ENCODE results near the gene SMYD1.

The SMYD1 gene

DNA sequence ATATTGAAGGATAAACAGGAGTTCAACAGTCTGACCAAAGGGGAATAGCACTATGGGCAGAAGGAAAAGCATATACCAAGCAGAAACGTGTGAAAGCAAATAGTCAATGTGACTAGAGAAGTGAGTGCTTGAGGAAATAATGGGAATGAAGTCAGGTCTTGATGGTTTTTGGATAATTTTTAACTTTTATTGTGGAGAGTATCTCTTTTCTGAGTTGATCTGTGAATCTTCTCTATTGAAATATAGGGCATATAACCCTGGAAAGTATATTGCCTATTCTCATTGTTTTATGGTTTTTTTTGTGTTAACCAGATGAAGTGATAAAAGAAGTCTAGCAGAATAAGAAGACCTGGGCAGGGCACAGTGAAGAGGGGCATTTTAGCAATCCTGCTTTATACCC, 76.6 kb downstream of the SMYD1 start:
- Histone ChIP-seq H2AFZ (ENCODE audit: low read length, unreplicated experiment) (no peak overlapping the region), H3K27ac (ENCODE audit: low read depth, low read length) (no peak overlapping the region), H3K4me3 (ENCODE audit: low read depth, low read length) (no peak overlapping the region), H3K36me3 (ENCODE audit: insufficient read depth, low read length) (no peaks in the 10 kb centered on the region), H3K4me1 (ENCODE audit: control insufficient read depth, insufficient read depth, low read length, unreplicated experiment) (no peaks in the 10 kb centered on the region), H3K79me2 (ENCODE audit: control insufficient read depth, insufficient read depth, low read length, unreplicated experiment) (no peaks in the 10 kb centered on the region), H3K27me3 (ENCODE audit: insufficient read depth, low read length) (peaks cover 50% of the 10 kb centered on the region)

DNA sequence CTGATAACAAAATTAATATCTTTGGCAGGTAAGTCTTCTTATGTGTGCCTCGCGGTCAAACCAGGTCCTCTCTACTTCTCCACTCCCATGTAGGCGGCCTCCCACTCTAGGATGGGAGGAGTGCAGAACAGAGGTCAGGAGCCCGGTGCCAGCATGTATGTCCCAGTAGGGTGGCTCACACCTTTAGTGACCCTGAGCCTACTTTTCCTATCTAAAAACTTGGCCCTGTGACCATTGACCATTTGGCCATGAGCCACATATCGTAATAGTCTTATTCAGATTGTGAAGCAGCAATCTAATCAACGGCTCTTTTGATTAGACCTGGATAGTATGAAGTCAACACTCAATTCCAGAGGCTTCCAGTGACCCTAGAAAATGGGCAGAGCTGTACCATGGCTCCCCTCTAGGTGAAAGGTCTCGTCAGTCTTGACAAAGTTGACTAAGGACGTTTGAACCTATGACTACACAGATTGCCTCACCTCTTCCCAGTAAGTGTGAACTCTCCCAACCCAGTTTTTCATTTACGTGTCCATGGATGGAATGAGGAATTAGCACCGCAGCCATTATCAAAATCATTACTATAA, 77.4 kb downstream of the SMYD1 start:
- Histone ChIP-seq H3K4me1 (ENCODE audit: control insufficient read depth, insufficient read depth, low read length, unreplicated experiment) (no peaks in the 10 kb centered on the region), H2AFZ (ENCODE audit: low read length, unreplicated experiment) (no peak overlapping the region), H3K27ac (ENCODE audit: low read depth, low read length) (no peak overlapping the region), H3K79me2 (ENCODE audit: control insufficient read depth, insufficient read depth, low read length, unreplicated experiment) (no peaks in the 10 kb centered on the region), H3K36me3 (ENCODE audit: insufficient read depth, low read length) (no peaks in the 10 kb centered on the region), H3K4me3 (ENCODE audit: low read depth, low read length) (no peak overlapping the region), H3K27me3 (ENCODE audit: insufficient read depth, low read length) (peaks cover 43% of the 10 kb centered on the region)

DNA sequence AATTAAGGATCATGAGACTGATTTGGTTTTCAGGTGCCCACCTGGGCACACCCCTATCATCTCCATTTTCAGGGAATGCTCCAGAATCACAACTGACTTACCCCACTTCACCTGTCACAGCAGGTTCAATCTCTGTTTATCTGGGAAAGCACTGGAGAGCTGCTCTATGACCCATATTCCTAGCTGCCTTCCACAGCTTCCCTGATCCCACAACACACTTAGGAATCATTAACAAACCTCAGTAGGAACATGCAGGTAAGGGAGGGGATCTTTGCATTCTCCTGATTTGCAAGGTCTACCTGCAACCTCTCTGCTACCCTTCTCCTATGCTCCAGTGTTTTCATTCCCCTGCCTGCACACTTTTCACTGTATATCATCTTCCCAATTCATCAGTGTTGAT, 79.0 kb downstream of the SMYD1 start:
- H3K79me2 ChIP-seq (ENCODE audit: control insufficient read depth, insufficient read depth, low read length, unreplicated experiment) = no peaks in the 10 kb centered on the region
- no peak overlapping the region for H3K4me3 ChIP-seq (ENCODE audit: low read depth, low read length)
- H3K4me1 ChIP-seq (ENCODE audit: control insufficient read depth, insufficient read depth, low read length, unreplicated experiment) = no peaks in the 10 kb centered on the region
- peaks cover 32% of the 10 kb centered on the region for H3K27me3 ChIP-seq (ENCODE audit: insufficient read depth, low read length)
- H2AFZ ChIP-seq (ENCODE audit: low read length, unreplicated experiment) = no peak overlapping the region
- no peaks in the 10 kb centered on the region for H3K36me3 ChIP-seq (ENCODE audit: insufficient read depth, low read length)
- no peak overlapping the region for H3K27ac ChIP-seq (ENCODE audit: low read depth, low read length)

DNA sequence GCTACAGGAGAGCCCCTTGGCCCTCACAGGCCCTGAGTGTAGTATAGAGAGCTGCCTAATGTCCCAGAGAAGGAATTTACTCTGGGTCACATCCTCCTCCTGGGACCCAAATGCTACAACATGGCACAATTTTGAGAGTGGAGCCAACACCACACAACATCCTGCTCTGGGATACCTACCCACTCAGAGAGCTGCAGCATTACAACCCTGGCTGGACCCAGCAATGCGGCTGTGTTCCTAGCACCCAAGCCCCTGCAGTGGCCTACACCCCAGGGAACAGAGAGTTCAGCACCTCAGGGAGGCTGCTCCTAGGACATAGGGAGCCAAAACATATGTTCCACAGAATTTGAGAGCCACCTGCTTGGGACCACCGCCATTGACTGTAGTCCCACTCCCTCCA, 79.5 kb downstream of the SMYD1 start:
- no peaks in the 10 kb centered on the region for H3K4me1 ChIP-seq (ENCODE audit: control insufficient read depth, insufficient read depth, low read length, unreplicated experiment)
- peaks cover 28% of the 10 kb centered on the region for H3K27me3 ChIP-seq (ENCODE audit: insufficient read depth, low read length)
- H3K4me3 ChIP-seq (ENCODE audit: low read depth, low read length) = no peak overlapping the region
- no peaks in the 10 kb centered on the region for H3K79me2 ChIP-seq (ENCODE audit: control insufficient read depth, insufficient read depth, low read length, unreplicated experiment)
- no peaks in the 10 kb centered on the region for H3K36me3 ChIP-seq (ENCODE audit: insufficient read depth, low read length)
- H2AFZ ChIP-seq (ENCODE audit: low read length, unreplicated experiment) = no peak overlapping the region
- H3K27ac ChIP-seq (ENCODE audit: low read depth, low read length) = no peak overlapping the region

DNA sequence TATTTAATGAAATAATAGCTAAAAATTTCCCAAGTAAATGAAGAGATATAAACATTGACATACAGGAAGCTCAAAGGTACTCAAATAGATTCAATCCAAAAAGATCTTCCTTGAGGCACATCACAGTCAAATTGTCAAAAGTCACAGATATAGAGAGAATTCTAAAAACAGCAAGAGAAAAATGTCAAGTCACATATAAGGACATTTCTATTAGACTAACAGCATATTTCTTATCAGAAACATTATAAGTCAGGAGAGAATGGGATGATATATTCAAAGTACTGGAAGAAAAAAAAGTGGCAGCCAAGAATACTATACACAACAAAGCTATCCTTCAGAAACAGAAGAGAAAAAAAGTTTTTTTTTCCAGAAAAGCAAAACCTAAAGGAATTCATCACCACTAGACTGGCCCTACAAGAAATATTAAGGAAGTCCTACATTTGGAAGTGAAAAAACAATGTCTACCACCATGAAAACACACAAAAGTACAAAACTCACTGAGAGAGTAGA, 81.4 kb downstream of the SMYD1 start:
- no peaks in the 10 kb centered on the region for H3K79me2 ChIP-seq (ENCODE audit: control insufficient read depth, insufficient read depth, low read length, unreplicated experiment)
- H2AFZ ChIP-seq (ENCODE audit: low read length, unreplicated experiment) = no peak overlapping the region
- no peaks in the 10 kb centered on the region for H3K36me3 ChIP-seq (ENCODE audit: insufficient read depth, low read length)
- H3K27me3 ChIP-seq (ENCODE audit: insufficient read depth, low read length) = peaks cover 15% of the 10 kb centered on the region; the same call in 1 of the 2 replicates
- no peaks in the 10 kb centered on the region for H3K4me1 ChIP-seq (ENCODE audit: control insufficient read depth, insufficient read depth, low read length, unreplicated experiment)
- H3K4me3 ChIP-seq (ENCODE audit: low read depth, low read length) = no peak overlapping the region
- no peak overlapping the region for H3K27ac ChIP-seq (ENCODE audit: low read depth, low read length)

DNA sequence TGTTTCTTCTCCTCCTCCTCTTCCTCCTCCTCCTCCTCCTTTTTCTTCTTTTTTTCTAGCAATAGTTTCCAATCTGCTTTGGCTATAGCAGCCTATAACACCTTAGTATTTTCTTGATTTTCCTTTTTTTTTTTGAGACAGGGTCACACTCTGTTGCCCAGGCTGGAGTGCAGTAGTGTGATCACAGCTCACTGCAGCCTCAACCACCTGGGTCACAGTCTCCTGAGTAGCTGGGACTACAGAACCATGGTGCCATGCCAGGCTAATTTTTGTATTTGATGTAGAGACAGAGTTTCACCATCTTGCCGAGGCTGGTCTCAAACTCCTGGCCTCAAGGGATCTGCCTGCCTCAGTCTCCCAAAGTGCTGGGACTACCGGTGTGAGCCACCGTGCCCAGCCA, 91.9 kb downstream of the SMYD1 start:
- Histone ChIP-seq H3K79me2 (ENCODE audit: control insufficient read depth, insufficient read depth, low read length, unreplicated experiment) (no peaks in the 10 kb centered on the region), H3K4me1 (ENCODE audit: control insufficient read depth, insufficient read depth, low read length, unreplicated experiment) (no peaks in the 10 kb centered on the region), H3K4me3 (ENCODE audit: low read depth, low read length) (no peak overlapping the region)

DNA sequence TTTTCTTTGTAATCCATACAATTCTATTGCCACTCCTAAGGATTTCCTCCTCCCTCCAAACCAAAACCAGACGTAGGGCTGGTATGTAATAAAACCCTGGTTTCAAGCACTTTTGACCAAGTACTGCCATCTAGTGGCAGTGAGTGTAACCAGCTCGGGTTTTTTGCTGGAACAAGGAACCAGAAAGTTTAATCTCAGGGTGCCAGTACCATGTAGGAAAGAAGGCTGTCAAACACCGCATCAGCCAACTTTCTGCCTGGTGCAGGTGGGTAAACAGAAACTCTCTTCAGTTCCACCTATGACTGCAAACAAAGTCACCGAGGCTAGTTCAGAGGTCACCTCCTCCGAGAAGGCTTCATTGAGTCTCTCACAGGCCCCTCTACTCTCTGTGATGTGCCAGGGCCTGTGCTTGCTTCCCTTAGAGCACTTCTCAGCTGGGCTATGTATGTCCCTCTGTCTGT, 92.4 kb downstream of the SMYD1 start:
- Histone ChIP-seq H3K4me1 (ENCODE audit: control insufficient read depth, insufficient read depth, low read length, unreplicated experiment) (no peaks in the 10 kb centered on the region), H3K27ac (ENCODE audit: low read depth, low read length) (no peak overlapping the region), H2AFZ (ENCODE audit: low read length, unreplicated experiment) (no peak overlapping the region), H3K4me3 (ENCODE audit: low read depth, low read length) (no peak overlapping the region), H3K27me3 (ENCODE audit: insufficient read depth, low read length) (peaks cover 4% of the 10 kb centered on the region), H3K36me3 (ENCODE audit: insufficient read depth, low read length) (no peaks in the 10 kb centered on the region), H3K79me2 (ENCODE audit: control insufficient read depth, insufficient read depth, low read length, unreplicated experiment) (no peaks in the 10 kb centered on the region)

More for the DNA sequence above, 91.9 kb downstream of the SMYD1 start:
- Histone ChIP-seq H3K36me3 (ENCODE audit: insufficient read depth, low read length) (no peaks in the 10 kb centered on the region), H3K27me3 (ENCODE audit: insufficient read depth, low read length) (peaks cover 9% of the 10 kb centered on the region), H2AFZ (ENCODE audit: low read length, unreplicated experiment) (no peak overlapping the region), H3K27ac (ENCODE audit: low read depth, low read length) (no peak overlapping the region)

DNA sequence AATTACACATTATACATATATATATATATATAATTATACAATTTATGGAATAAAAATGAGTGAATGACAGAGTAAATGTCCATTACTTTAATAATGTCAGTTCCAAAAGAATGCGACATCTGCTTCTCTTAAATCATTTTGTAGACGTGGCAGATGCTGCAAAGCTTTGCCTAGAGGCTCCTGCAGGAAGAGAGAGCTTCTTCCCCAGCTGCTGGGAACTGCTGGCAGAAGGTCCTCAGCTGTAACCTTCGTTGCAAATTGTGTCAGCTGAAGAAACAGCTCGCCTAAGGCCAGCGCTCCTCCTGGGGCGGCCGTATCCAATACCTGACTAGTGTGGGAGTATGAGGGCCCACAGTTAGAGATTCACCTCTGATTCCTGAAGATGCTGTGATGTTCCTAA, 92.9 kb downstream of the SMYD1 start:
- H2AFZ ChIP-seq (ENCODE audit: low read length, unreplicated experiment) = no peak overlapping the region
- H3K4me1 ChIP-seq (ENCODE audit: control insufficient read depth, insufficient read depth, low read length, unreplicated experiment) = no peaks in the 10 kb centered on the region
- H3K27ac ChIP-seq (ENCODE audit: low read depth, low read length) = no peak overlapping the region
- no peaks in the 10 kb centered on the region for H3K36me3 ChIP-seq (ENCODE audit: insufficient read depth, low read length)
- H3K27me3 ChIP-seq (ENCODE audit: insufficient read depth, low read length) = no peaks in the 10 kb centered on the region; the same call in 1 of the 2 replicates
- no peaks in the 10 kb centered on the region for H3K79me2 ChIP-seq (ENCODE audit: control insufficient read depth, insufficient read depth, low read length, unreplicated experiment)
- H3K4me3 ChIP-seq (ENCODE audit: low read depth, low read length) = no peak overlapping the region

DNA sequence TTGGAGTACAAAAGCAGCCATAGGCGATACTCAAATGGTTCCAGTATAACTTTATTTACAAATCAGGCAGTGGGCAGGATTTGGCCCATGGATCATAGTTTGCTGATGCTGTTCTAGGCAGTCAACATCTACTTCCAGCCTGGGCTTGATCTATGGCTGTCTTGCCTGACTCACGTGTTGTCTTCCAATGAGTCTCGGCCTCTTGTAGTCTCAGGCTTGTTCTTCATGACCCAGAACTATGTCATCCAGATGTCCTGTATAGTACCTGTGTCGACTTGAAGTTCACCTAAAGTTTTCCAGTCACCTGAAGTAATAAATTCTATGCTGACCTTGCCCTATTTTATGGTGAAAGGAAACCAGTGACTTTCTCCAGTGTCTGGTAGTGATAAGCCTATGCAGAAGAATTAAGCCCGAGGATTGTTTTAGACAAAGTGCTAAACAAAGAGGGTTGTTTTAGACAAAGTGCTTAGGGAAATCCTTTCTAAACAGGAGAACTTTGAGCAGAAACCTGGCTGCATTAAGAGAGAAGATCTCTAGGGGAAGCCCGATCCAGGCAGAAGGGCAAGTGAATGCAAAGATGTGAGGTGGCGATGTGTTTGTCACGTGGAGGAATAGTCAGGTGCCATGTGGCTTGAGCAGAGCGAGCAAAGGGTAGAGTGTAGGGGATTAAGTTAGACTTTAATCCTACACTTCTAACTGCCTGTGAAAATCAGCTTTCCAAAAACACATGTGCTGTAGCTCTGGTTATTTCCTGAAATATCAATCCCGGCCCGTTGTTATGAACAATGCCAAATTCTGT, 94.0 kb downstream of the SMYD1 start:
- H3K4me1 ChIP-seq (ENCODE audit: control insufficient read depth, insufficient read depth, low read length, unreplicated experiment) = no peaks in the 10 kb centered on the region
- H3K79me2 ChIP-seq (ENCODE audit: control insufficient read depth, insufficient read depth, low read length, unreplicated experiment) = no peaks in the 10 kb centered on the region
- no peak overlapping the region for H2AFZ ChIP-seq (ENCODE audit: low read length, unreplicated experiment)
- no peaks in the 10 kb centered on the region for H3K36me3 ChIP-seq (ENCODE audit: insufficient read depth, low read length)
- no peaks in the 10 kb centered on the region; the same call in 1 of the 2 replicates for H3K27me3 ChIP-seq (ENCODE audit: insufficient read depth, low read length)
- no peak overlapping the region for H3K4me3 ChIP-seq (ENCODE audit: low read depth, low read length)
- H3K27ac ChIP-seq (ENCODE audit: low read depth, low read length) = no peak overlapping the region

All from ACC112 (cell line).